ENCODE results near the gene FIP1L1.

GRCh38 chr4:53348046-53348445 is 29.4 kb upstream of the FIP1L1 start:
- TF ChIP-seq TAF1 (IDR thresholded peaks at IDR 0.05; ENCODE audit: low read depth, low read length) (no peak), POLR2AphosphoS5 (IDR thresholded peaks at IDR 0.05; ENCODE audit: low read depth, low read length) (no peak), POLR2A (IDR thresholded peaks at IDR 0.05; ENCODE audit: low read depth, low read length) (no peak), POU2F2 (IDR thresholded peaks at IDR 0.05; ENCODE audit: low read depth, low read length) (no peak), PAX5 (IDR thresholded peaks at IDR 0.05; ENCODE audit: insufficient read depth, low read length, severe bottlenecking) (no peak)
